ENCODE measurements around the gene RPL27. TPM values are rescaled to one million over a fixed set of nuclear protein-coding genes. Genes with fewer than 3 reads are reported as not detected.

Gene RPL27
- total RNA-seq, 1 donor from 2014 or later = 1,148 TPM

- DNase-seq (ENCODE audit: extremely low spot score, unreplicated experiment) = no peak
- Mint-ChIP-seq H3K27me3 (no peaks in the 10 kb centered on the region), H3K27ac (peak overlapping the region; percentile 26)
Measured at GRCh38 chr17:43014020-43014648, 15.9 kb downstream of the RPL27 start.

GRCh38 chr17:43014649-43015542 lies 16.7 kb downstream of the RPL27 start:
- Mint-ChIP-seq H3K4me3 (no peak overlapping the region), H3K4me1 (ENCODE audit: unreplicated experiment) (peaks cover 36% of the 10 kb centered on the region), H3K27me3 (no peaks in the 10 kb centered on the region), H3K27ac (peak overlapping the region; percentile 26), H3K36me3 (peaks cover 11% of the 10 kb centered on the region), H3K9me3 (no peaks in the 10 kb centered on the region)
- DNase-seq (ENCODE audit: extremely low spot score, unreplicated experiment) = no peak
- TF ChIP-seq CTCF (conservative IDR thresholded peaks at IDR 0.05) = no peak

More at GRCh38 chr17:43014020-43014648, 15.9 kb downstream of the RPL27 start:
- peaks cover 29% of the 10 kb centered on the region for H3K4me1 Mint-ChIP-seq (ENCODE audit: unreplicated experiment)
- TF ChIP-seq CTCF (conservative IDR thresholded peaks at IDR 0.05) = no peak
- H3K9me3 Mint-ChIP-seq = no peaks in the 10 kb centered on the region
- H3K4me3 Mint-ChIP-seq = no peak overlapping the region
- peaks cover 11% of the 10 kb centered on the region for H3K36me3 Mint-ChIP-seq

- peaks cover 11% of the 10 kb centered on the region for H3K36me3 Mint-ChIP-seq
- H3K27me3 Mint-ChIP-seq = no peaks in the 10 kb centered on the region
- H3K27ac Mint-ChIP-seq = no peak overlapping the region
- peaks cover 40% of the 10 kb centered on the region for H3K4me1 Mint-ChIP-seq (ENCODE audit: unreplicated experiment)
- H3K4me3 Mint-ChIP-seq = no peak overlapping the region
- TF ChIP-seq CTCF (conservative IDR thresholded peaks at IDR 0.05) = no peak
- H3K9me3 Mint-ChIP-seq = no peaks in the 10 kb centered on the region
- no peak for DNase-seq (ENCODE audit: extremely low spot score, unreplicated experiment)
Measured at GRCh38 chr17:43015579-43015978, 17.4 kb downstream of the RPL27 start.

GRCh38 chr17:43016216-43016615 lies 18.0 kb downstream of the RPL27 start:
- no peaks in the 10 kb centered on the region for H3K27me3 Mint-ChIP-seq
- peaks cover 11% of the 10 kb centered on the region for H3K36me3 Mint-ChIP-seq
- H3K9me3 Mint-ChIP-seq = no peaks in the 10 kb centered on the region
- H3K27ac Mint-ChIP-seq = no peak overlapping the region
- peaks cover 37% of the 10 kb centered on the region for H3K4me1 Mint-ChIP-seq (ENCODE audit: unreplicated experiment)
- no peak for DNase-seq (ENCODE audit: extremely low spot score, unreplicated experiment)
- H3K4me3 Mint-ChIP-seq = no peak overlapping the region
- TF ChIP-seq CTCF (conservative IDR thresholded peaks at IDR 0.05) = no peak

- peaks cover 11% of the 10 kb centered on the region for H3K36me3 Mint-ChIP-seq
- H3K4me1 Mint-ChIP-seq (ENCODE audit: unreplicated experiment) = peaks cover 33% of the 10 kb centered on the region
- H3K4me3 Mint-ChIP-seq = peak overlapping the region; percentile 77
- peak overlapping the region; percentile 52 for H3K27ac Mint-ChIP-seq
- H3K27me3 Mint-ChIP-seq = no peaks in the 10 kb centered on the region
- no peak for TF ChIP-seq CTCF (conservative IDR thresholded peaks at IDR 0.05)
- no peaks in the 10 kb centered on the region for H3K9me3 Mint-ChIP-seq
- no peak for DNase-seq (ENCODE audit: extremely low spot score, unreplicated experiment)
Measured at GRCh38 chr17:43018008-43018853, 20.0 kb downstream of the RPL27 start.

Measured in type B pancreatic cell (in vitro differentiated cells).